DMS 273 treated with DMSO at 0.1 percent for 48 hours (cell line): ENCODE measurements around the gene ASB13.

ENCODE experiments used
- DNase-seq: peaks from one replicate; lab custom pipeline; 2025; lab: John Stamatoyannopoulos, UW

Gene ASB13

DNA sequence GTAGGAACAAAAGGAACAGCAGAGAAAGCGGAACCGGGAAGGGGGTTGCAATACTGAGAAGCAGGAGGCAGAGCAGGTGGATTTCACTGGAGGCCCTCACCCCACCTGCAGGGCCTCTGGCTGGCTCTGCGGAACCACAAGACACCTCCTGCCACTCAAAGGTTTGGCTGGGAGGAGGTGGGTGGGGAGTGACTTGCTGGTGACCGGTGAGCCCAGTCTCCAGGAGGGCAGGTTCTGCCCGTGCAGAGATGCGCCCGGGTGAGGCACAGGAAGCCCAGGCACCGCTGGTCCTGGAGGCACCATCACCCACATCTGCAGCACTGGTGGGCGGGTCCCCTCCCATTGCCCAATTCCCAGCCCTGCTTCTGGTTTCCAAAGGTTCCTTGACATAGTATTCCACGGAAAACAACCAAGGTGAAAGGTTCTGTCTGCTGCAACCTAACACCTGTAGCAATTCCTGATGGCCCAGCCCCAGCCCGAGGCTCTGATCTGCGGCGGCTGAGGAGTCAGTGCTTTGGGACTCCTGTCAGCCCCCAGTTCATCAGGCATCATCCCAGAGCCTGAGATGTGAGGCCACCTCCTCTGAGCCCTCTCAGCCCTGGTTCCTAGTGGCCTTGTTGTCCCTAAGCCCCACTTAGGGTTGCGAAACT, 77.3 kb downstream of the ASB13 start:
- no peak for DNase-seq
